Measurements from ENCODE around the gene KIR3DL2. TPM values are rescaled to one million over a fixed set of nuclear protein-coding genes. Genes with fewer than 3 reads are reported as not detected.

The KIR3DL2 gene
- total RNA-seq, 4 donors from 2014 or later, result 0.37 TPM; not detected in 3

DNA sequence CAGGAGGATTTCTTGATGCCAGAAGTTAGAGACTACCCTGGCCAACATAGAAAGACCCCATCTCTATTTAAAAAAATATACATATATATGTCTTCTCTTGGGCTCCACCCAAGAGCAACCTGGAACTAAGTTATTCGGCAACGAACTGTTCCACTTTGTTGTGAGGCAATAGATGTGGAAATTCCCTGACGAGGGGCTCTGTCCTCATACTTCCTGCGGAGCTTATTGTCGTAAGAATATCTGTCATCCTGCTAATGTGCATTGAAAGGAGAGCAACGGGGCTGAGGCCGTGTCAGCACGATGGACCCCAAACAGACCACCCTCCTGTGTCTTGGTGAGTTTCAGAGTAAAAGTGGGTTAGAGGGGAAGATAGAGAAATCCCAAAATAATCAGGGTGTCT is 23.7 kb downstream of the KIR3DL2 start, which contains the start of gene FCAR:
Gene FCAR, plus strand, starts transcription at position 246 of the 400 bp plus-strand sequence. Its CDS starts 55 bp downstream, at position 301.
- no peaks in the 10 kb centered on the region for H3K27me3 ChIP-seq
- no peak for TF ChIP-seq POLR2A (IDR thresholded peaks at IDR 0.05)
- TF ChIP-seq, protein P1, sequence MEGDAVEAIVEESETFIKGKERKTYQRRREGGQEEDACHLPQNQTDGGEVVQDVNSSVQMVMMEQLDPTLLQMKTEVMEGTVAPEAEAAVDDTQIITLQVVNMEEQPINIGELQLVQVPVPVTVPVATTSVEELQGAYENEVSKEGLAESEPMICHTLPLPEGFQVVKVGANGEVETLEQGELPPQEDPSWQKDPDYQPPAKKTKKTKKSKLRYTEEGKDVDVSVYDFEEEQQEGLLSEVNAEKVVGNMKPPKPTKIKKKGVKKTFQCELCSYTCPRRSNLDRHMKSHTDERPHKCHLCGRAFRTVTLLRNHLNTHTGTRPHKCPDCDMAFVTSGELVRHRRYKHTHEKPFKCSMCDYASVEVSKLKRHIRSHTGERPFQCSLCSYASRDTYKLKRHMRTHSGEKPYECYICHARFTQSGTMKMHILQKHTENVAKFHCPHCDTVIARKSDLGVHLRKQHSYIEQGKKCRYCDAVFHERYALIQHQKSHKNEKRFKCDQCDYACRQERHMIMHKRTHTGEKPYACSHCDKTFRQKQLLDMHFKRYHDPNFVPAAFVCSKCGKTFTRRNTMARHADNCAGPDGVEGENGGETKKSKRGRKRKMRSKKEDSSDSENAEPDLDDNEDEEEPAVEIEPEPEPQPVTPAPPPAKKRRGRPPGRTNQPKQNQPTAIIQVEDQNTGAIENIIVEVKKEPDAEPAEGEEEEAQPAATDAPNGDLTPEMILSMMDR (IDR thresholded peaks at IDR 0.05), result no peak
- no peaks in the 10 kb centered on the region for H3K9me3 ChIP-seq
- H3K4me1 ChIP-seq, result no peaks in the 10 kb centered on the region
- no peak within 1 kb of the TSS for H3K27ac ChIP-seq
- no peak within 1 kb of the TSS for H3K4me3 ChIP-seq
- no peaks in the 10 kb centered on the region for H3K36me3 ChIP-seq
- no peak for DNase-seq
- intact Hi-C loops (cut with DNase I; ENCODE audit: low total_unique reads), result no loop called here

DNA sequence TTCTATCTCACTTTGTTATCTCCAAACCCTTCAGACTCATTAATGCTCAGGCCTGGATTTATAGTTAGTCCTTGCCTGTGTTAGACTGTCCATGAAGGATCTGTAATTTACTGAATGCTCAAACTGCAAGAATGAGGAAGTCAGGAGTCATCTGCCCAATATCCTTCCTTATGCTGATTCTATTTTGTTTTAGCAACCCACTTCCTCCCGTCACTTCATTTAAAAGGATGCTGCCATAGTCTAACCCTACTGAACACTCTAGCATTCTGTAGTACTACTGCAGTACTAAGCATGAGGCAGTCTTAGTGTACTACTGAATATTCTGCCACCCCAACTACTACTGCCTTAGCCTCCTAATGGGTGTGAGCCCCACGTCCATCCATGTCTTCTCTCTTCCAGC is 25.3 kb downstream of the KIR3DL2 start:
- intact Hi-C loops (cut with DNase I; ENCODE audit: low total_unique reads), result no loop called here
- H3K4me1 ChIP-seq, result no peaks in the 10 kb centered on the region
- TF ChIP-seq POLR2A (IDR thresholded peaks at IDR 0.05), result no peak
- TF ChIP-seq, protein P1 (IDR thresholded peaks at IDR 0.05), result no peak

DNA sequence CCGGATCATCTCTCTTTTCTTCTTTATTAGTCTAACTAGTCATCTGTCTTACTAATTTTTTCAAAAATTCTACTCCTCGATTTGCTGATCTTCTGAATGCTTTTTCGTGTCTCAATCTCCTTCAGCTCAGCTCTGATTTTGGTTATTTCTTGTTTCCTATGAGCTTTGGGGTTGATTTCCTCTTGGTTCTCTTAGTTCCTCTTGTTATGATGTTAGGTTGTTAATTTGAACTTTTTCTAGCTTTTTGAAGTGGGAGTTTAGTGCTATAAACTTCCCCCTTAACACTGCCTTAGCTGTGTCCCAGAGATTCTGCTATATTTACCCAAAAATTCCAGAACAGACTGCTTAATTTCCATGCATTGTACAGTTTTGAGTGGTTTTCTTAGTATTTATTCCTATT is 27.2 kb downstream of the KIR3DL2 start:
- no peak for DNase-seq

More for the DNA sequence above, 25.3 kb downstream of the KIR3DL2 start:
- H3K27ac ChIP-seq, result no peak overlapping the region
- no peak for DNase-seq
- H3K27me3 ChIP-seq, result no peaks in the 10 kb centered on the region
- no peaks in the 10 kb centered on the region for H3K36me3 ChIP-seq
- no peaks in the 10 kb centered on the region for H3K9me3 ChIP-seq
- no peak overlapping the region for H3K4me3 ChIP-seq

DNA sequence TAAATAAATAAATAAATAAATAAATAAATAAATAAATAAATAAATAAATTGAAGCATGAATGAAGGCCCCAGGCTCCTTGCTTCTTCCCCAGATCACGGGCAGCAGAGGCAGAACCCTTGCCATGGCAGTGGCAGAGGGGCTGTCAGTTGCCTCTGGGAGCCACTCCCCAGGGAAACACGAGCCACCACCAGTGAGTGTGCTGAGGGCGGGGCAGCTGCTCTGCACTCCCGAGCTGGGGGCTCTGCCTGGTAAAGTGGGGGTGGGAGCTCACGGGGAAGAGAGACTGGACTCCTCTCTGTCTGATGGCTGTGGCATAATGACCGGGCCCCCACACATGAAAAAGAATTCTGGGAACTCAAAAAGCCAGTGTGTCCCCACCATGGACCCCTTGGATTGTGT is 31.6 kb downstream of the KIR3DL2 start:
- Histone ChIP-seq H3K36me3 (no peaks in the 10 kb centered on the region), H3K4me3 (no peak overlapping the region), H3K9me3 (no peaks in the 10 kb centered on the region), H3K4me1 (no peaks in the 10 kb centered on the region), H3K27me3 (no peaks in the 10 kb centered on the region), H3K27ac (no peak overlapping the region)
- intact Hi-C loops (cut with DNase I; ENCODE audit: low total_unique reads), result no loop called here
- DNase-seq, result no peak
- TF ChIP-seq POLR2A (IDR thresholded peaks at IDR 0.05), result no peak
- TF ChIP-seq, protein P1 (IDR thresholded peaks at IDR 0.05), result no peak

More for the DNA sequence above, 27.2 kb downstream of the KIR3DL2 start:
- Histone ChIP-seq H3K9me3 (no peaks in the 10 kb centered on the region), H3K27me3 (no peaks in the 10 kb centered on the region), H3K4me1 (no peaks in the 10 kb centered on the region), H3K36me3 (no peaks in the 10 kb centered on the region), H3K4me3 (no peak overlapping the region), H3K27ac (no peak overlapping the region)
- intact Hi-C loops (cut with DNase I; ENCODE audit: low total_unique reads), result no loop called here
- TF ChIP-seq POLR2A (IDR thresholded peaks at IDR 0.05), result no peak

DNA sequence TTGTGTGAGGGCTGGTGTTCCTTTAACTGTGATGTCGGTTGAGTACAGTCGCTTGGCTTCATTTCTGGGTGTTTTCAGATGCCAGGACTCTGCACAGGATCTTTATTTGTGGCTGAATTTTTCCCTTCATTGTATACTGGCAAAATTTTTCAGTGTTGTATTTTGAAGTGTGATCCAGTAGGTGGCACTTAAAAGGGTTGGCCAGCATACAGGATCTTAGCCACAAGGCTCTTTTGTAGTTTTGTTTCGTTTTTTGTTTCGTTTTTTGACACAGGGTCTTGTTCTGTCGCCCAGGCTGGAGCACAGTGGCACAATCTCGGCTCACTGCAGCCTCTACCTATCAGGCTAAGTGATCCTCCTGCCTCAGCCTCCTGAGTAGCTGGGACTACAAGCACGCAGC is 32.5 kb downstream of the KIR3DL2 start:
- no peak overlapping the region for H3K27ac ChIP-seq
- H3K4me3 ChIP-seq, result no peak overlapping the region
- intact Hi-C loops (cut with DNase I; ENCODE audit: low total_unique reads), result no loop called here
- DNase-seq, result no peak
- H3K27me3 ChIP-seq, result no peaks in the 10 kb centered on the region
- TF ChIP-seq, protein P1 (IDR thresholded peaks at IDR 0.05), result no peak
- no peak for TF ChIP-seq POLR2A (IDR thresholded peaks at IDR 0.05)
- H3K9me3 ChIP-seq, result no peaks in the 10 kb centered on the region
- no peaks in the 10 kb centered on the region for H3K4me1 ChIP-seq
- H3K36me3 ChIP-seq, result no peaks in the 10 kb centered on the region

DNA sequence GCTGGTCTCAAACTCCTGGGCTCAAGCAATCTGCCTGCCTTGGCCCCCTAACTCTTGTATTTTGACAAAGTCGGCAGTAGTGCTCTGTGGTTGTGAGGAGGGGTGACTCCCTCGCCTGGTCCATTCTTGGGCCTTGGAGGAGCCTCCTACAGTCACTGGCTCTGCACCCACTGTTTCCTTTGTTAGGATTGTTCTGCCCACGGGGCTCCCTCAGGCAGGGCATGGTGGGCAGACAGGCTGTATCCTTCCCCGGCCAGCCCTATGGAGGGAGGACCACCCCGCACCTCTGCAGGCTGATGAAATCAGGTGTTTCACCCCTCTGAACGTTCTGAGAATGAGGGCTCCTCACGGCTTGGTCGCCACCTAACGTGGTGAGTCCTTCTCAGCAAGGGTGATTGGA is 33.0 kb downstream of the KIR3DL2 start:
- no peaks in the 10 kb centered on the region for H3K9me3 ChIP-seq
- H3K27ac ChIP-seq, result no peak overlapping the region
- no peaks in the 10 kb centered on the region for H3K4me1 ChIP-seq
- no peak for DNase-seq
- H3K4me3 ChIP-seq, result no peak overlapping the region
- H3K27me3 ChIP-seq, result no peaks in the 10 kb centered on the region
- H3K36me3 ChIP-seq, result no peaks in the 10 kb centered on the region
- TF ChIP-seq, protein P1 (IDR thresholded peaks at IDR 0.05), result no peak
- TF ChIP-seq POLR2A (IDR thresholded peaks at IDR 0.05), result no peak
- intact Hi-C loops (cut with DNase I; ENCODE audit: low total_unique reads), result no loop called here

Measured in uterus (tissue), 4 donors.